Islet of Langerhans (tissue), 1 donor: ENCODE results near the gene RBSN.

Experiments used
- FAIRE-seq: peaks from one replicate; lab custom pipeline; 2011; peaks lifted over from hg19 to GRCh38; lab: Jason Lieb, UNC

Gene RBSN

DNA sequence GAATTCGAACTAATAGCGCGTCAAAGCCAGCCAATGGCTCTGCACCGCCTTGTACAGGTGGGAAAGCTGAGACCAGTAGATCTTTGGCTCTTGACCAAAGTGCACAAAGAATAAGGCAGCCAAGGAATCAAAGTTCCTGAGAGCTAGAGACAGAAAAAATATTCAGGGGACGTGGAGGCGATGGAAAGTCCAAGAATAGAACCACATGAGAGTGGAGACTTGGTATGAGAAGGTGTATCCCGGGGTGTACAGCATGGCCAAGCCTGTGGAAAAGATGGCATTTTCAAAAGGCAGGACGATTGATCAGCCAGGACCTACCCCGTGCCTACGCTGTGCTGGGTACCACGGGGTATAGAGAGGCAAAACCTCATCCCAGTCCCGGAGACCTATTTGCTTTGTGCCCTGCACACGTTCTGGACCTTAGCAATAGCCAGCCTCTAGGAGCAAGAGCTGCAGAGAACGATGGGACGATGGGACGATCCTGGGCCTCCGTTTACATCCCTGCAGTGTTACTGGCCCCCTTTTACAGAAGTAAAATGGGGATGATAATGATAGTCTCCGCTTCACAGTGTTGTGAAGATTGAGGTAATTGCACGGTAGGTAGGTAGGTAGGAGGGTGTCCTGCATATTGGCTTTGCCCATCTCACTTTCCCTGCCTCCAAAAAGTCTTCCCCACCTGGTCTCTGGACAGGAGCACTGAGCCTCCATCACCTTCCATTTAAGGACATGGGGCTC lies 583 bp upstream of the RBSN start:
- no peak for FAIRE-seq

DNA sequence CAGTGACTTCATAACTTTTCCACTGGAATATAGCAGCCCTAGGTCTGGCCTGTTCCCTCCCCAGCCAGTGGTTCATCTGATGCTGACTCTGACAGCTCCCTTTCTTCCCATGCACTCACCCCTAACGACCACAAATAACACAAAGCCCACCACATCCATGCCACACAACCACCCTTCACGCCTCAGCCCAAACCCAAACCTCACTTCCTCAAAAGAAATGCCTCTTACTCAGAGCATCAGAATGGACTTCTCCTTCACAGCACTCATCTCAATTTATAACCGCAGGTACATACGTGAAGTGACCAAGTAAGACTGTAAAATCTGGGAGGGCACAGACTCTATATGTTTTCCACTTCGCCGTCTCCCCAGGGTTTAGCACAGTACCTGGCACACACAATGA lies 1.1 kb downstream of the RBSN start:
- no peak for FAIRE-seq

- FAIRE-seq, result no peak
These were observed 2.9 kb downstream of the RBSN start for GRCh38 chr3:15096046-15096445.

- FAIRE-seq, result no peak
These were observed 4.6 kb downstream of the RBSN start for GRCh38 chr3:15094187-15094875.

DNA sequence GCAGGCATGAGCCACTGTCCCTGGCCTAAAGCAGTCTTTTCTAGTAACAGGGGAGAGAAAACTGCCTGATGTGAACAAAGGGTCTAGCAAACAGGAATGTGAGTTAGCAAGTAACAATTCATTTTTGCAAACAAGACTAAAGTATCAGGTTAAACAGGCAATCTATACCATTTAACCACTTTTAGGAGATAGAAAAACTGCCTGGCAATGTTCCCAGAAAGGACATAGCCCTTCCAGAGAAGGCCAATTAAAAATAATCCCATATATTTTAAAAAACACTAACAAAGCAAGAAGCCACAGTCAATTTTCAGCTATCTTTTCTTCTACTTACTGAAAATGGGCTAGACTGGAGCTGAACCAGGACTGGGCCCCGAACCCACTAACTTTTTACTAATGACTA lies 6.3 kb downstream of the RBSN start:
- FAIRE-seq, result no peak

GRCh38 chr3:15091575-15091974 lies 7.4 kb downstream of the RBSN start:
- no peak for FAIRE-seq

DNA sequence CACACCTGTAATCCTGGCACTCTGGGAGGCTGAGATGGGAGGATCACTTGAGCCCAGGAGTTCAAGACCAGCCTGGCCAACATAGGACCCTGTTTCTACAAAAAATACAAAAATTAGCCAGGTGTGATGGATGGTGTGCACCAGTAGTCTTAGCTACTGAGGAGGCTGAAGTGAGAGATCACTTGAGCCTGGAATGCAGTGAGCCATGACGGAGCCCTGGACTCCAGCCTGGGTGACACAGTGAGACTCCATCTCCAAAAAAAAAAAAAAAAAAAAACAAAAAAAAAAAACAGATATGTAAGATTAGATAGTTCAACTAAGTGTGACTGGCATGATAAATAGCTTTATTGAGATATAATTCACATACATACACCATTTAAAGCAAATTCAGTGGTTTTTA lies 9.7 kb downstream of the RBSN start:
- FAIRE-seq, result no peak

- no peak for FAIRE-seq
These were observed 12.2 kb downstream of the RBSN start for GRCh38 chr3:15086699-15087098.

GRCh38 chr3:15086263-15086662 lies 12.7 kb downstream of the RBSN start:
- no peak for FAIRE-seq

GRCh38 chr3:15083252-15083651 lies 15.7 kb downstream of the RBSN start:
- FAIRE-seq, result no peak

GRCh38 chr3:15081960-15082664 lies 16.8 kb downstream of the RBSN start:
- no peak for FAIRE-seq

GRCh38 chr3:15079091-15079490 lies 19.9 kb downstream of the RBSN start:
- FAIRE-seq, result no peak

GRCh38 chr3:15074500-15074899 lies 24.4 kb downstream of the RBSN start:
- no peak for FAIRE-seq

DNA sequence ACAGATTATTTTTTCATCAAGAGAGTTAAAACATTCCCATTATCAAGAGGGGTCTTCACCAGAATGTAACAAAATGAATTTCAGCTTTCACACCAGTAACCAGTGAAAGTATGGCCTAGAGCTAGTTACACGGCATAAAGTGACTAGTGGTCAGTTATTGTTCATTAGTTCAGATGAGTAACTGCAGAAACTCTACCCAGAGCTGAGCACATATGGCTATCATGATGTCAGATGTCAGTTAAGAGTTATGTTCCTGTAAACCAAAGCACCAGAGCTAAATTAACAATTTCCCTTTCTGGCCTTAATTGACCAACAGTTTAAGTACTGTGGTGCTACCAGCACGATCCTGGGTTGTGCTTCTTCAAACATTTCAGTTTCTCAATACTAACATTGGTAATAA lies 27.2 kb downstream of the RBSN start:
- FAIRE-seq, result no peak

GRCh38 chr3:15069441-15069840 lies 29.5 kb downstream of the RBSN start:
- no peak for FAIRE-seq

GRCh38 chr3:15066467-15066866 lies 32.5 kb downstream of the RBSN start:
- FAIRE-seq, result no peak

- FAIRE-seq, result no peak
These were observed 33.4 kb downstream of the RBSN start for GRCh38 chr3:15065550-15066007.

DNA sequence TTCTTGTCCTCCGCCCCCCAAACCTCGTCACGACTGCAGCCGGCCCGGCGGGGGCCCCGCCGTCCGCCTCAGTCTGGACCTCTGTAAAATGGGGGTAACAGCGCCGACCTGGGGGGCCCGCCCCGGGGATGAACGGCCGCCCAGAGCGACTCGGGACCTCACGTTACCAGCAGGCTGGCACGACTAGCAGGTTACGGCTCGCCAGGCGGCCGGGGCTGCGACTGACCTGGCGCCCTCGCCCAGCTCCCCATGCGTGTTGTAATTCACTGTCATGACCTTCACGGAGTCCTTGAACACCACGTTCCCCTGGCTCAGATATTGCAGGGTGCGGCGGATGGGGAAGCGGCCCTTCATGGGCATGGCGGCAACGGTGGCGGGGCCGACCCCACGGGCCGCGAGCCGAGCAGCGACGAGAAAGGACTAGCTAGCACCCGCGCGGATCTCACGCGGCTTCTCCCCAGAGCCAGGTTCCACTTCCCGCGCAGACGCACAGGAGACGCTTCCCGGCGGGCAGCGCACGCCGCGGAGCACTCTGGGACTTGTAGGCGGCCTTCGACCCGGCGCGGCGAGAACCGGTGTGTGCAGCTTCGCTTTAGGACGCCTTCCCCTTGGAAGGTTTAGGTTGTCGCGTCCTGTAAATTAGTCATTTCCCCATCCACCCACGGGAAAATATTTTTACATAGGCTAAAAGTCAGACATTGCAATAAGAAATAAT lies 34.0 kb downstream of the RBSN start, which contains the start of gene MRPS25:
Gene MRPS25 (minus strand): TSS at position 481 of the 715 bp plus-strand sequence. CDS start 121 bp downstream, at position 360.
- no peak for FAIRE-seq

DNA sequence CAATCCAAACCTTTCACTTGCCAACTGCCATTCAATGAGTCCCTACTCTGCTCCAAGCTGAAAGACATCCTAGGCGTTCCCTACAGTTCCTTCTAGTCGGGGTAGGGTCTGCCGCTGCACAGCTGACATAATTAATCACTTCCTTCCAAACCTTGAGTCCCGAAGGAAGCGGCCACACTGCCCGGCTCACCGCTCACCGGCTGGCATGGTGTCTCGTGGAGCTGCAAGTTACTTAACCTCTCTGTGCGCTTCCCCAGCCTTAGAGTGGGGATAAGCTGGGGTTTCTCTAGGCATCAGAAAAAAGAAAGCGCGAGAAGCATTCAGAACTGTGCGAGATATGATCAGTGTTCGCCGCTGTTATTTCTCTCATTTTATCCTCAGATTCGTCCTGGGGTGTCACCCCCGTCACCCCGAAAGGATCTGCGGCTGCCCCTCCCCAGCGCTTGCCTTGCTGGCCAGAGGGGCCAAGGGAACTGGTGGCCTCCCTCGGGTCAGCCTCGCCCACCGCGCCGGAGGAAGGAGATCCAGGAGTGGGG lies 34.6 kb downstream of the RBSN start:
- FAIRE-seq, result no peak

DNA sequence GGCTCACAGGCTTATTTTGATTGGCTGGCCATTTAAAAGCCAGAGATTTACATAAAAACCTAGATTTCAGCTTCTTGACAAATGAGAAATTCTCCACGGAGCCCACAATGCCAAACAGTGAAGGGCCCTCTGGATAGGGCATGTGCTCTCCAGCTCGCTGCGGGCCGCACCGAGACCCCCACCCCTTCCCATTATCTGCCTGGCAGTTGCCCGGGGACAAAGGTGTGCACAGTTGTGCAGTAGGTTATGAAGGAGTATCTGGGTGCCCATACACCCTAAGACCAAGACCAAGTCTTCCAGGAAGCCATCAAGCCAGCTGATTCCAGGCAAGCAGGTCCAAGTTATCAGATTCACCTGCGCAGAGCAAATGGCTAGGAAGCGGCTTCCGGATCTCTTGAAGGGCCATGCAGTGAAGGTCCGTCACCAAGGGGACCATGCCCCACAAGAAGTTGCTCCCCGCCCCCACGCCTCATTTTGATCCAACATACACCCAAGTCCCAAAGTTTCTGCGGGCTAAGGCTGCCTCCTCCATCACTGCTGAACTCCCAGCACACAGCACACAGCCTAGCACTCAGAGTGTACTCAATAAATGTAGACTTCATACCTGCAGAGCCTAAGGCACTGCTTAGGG lies 35.2 kb downstream of the RBSN start:
- no peak for FAIRE-seq

DNA sequence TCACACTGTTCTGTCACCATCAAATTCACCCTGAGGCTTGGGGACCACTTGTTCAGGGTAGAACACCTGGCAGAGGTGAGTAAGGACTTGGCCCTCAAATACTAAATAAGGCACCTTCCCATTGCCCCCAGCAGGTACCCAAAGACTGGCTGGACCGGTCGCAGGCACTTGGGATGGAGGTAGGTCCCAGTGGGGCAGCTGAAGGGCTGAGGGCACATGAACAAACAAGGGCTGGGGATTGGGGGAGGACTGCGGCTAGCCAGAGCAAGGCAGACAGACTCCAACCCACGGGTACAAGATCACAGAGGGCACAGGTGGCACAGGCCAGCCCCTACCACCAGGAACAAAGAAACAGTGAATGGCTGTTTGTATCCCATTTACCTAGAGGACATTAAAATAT lies 35.7 kb downstream of the RBSN start:
- FAIRE-seq, result no peak

DNA sequence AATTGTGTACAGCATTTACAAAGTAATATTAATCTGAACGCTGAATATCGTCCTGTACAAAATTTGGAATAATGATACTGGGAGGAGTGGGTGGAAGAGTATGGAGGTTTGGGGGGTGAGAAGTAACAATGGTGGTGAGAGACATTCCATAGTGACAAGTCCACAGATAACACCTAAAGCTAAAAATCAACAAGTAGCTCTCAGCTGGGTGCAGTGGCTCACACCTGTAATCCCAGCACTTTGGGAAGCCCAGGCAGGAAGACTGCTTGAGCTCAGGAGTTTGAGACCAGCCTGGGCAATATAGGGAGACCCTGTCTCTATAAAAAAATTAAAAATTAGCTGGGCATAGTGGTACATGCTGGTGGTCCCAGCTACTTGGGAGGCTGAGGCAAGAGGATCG lies 38.9 kb downstream of the RBSN start:
- FAIRE-seq, result no peak
